DOHH2 (cell line): ENCODE measurements around the gene C11orf42.

Source experiments
- H3F3A ChIP-seq: fragments of 200-600 bp; sonication (generic), shearing (Covaris generic); 2 replicates; pipeline ENCODE4 v1.6.0; 2016; ENCODE audit warnings: antibody characterized with exemption, mild to moderate bottlenecking; ENCODE audit not compliant: control insufficient read depth, insufficient read depth
- H3K27ac ChIP-seq: fragments of 200-600 bp; sonication (generic); 2 replicates; pipeline ENCODE4 v1.5.1; 2014; ENCODE audit warnings: low read depth, mild to moderate bottlenecking, low read length, moderate library complexity
- H3K27me3 ChIP-seq: fragments of 200-600 bp; sonication (generic); 2 replicates; pipeline ENCODE4 v1.6.1; 2014; ENCODE audit warnings: mild to moderate bottlenecking, low read length, mixed read lengths; ENCODE audit not compliant: control insufficient read depth
- H3K36me3 ChIP-seq: fragments of 200-600 bp; sonication (generic); 2 replicates; pipeline ENCODE4 v1.6.1; 2014; ENCODE audit warnings: mild to moderate bottlenecking, low read length, moderate library complexity, mixed read lengths; ENCODE audit not compliant: control insufficient read depth
- H3K4me1 ChIP-seq: fragments of 200-600 bp; sonication (generic); 2 replicates; pipeline ENCODE4 v1.6.1; 2014; ENCODE audit warnings: mild to moderate bottlenecking, low read length, mixed read lengths; ENCODE audit not compliant: control insufficient read depth
- H3K4me2 ChIP-seq: fragments of 200-600 bp; sonication (generic); 2 replicates; pipeline ENCODE4 v1.6.0; 2014; ENCODE audit warnings: mild to moderate bottlenecking, low read length, moderate library complexity
- H3K4me3 ChIP-seq: fragments of 200-600 bp; sonication (generic); 2 replicates; pipeline ENCODE4 v1.5.1; 2014; ENCODE audit warnings: mild to moderate bottlenecking, low read length, mixed read lengths
- H3K79me2 ChIP-seq: fragments of 200-600 bp; sonication (generic); 2 replicates; pipeline ENCODE4 v1.6.1; 2014; ENCODE audit warnings: mild to moderate bottlenecking, low read length, mixed read lengths; ENCODE audit not compliant: control insufficient read depth
- H3K9me2 ChIP-seq: fragments of 200-600 bp; sonication (generic); replicated peaks from 2 replicates; pipeline ENCODE4 v1.6.1; 2014; ENCODE audit warnings: mild to moderate bottlenecking, low read length, mixed read lengths; ENCODE audit not compliant: control insufficient read depth
- H3K9me3 ChIP-seq: fragments of 200-600 bp; sonication (generic); 2 replicates; pipeline ENCODE4 v1.6.1; 2014; ENCODE audit warnings: antibody characterized with exemption, low read length, mixed read lengths; ENCODE audit not compliant: control insufficient read depth, insufficient read depth
- H4K20me1 ChIP-seq: fragments of 200-600 bp; sonication (generic); 2 replicates; pipeline ENCODE4 v1.6.0; 2014; ENCODE audit warnings: low read depth, mild to moderate bottlenecking, antibody characterized with exemption, low read length, moderate library complexity; ENCODE audit not compliant: control insufficient read depth, insufficient read depth
- CTCF ChIP-seq: fragments of 200-600 bp; sonication (generic); IDR thresholded peaks from one replicate; pipeline ENCODE4 v1.5.1; 2014; ENCODE audit warnings: antibody characterized with exemption, mild to moderate bottlenecking, low read depth, low read length; ENCODE audit not compliant: poor library complexity, severe bottlenecking
- EZH2phosphoT487 ChIP-seq: fragments of 200-600 bp; sonication (generic); IDR thresholded peaks from 2 replicates; pipeline ENCODE4 v1.6.1; 2017; ENCODE audit warnings: borderline replicate concordance, mild to moderate bottlenecking, antibody characterized with exemption, low read length, moderate library complexity, mixed read lengths

Gene C11orf42

GRCh38 chr11:6228520-6228919, 23.2 kb downstream of the C11orf42 start:
- Histone ChIP-seq H3K4me2 (no peak overlapping the region), H3K36me3 (peaks cover 9% of the 10 kb centered on the region; the same call in 1 of the 2 replicates), H3K79me2 (peaks cover 76% of the 10 kb centered on the region), H3K9me3 (no peaks in the 10 kb centered on the region), H3K9me2 (no peaks in the 10 kb centered on the region), H3F3A (no peaks in the 10 kb centered on the region), H4K20me1 (peaks cover 5% of the 10 kb centered on the region; the same call in 1 of the 2 replicates), H3K4me3 (no peak overlapping the region), H3K27ac (no peak overlapping the region), H3K27me3 (no peaks in the 10 kb centered on the region), H3K4me1 (peaks cover 16% of the 10 kb centered on the region)
- TF ChIP-seq CTCF (no peak), EZH2phosphoT487 (no peak)

GRCh38 chr11:6229911-6230310, 24.6 kb downstream of the C11orf42 start:
- no peak overlapping the region for H3K4me2 ChIP-seq
- no peak overlapping the region for H3K4me3 ChIP-seq
- no peak overlapping the region for H3K27ac ChIP-seq
- H3K4me1 ChIP-seq, result peaks cover 20% of the 10 kb centered on the region
- no peaks in the 10 kb centered on the region for H3K36me3 ChIP-seq
- no peaks in the 10 kb centered on the region for H3K27me3 ChIP-seq
- H3K79me2 ChIP-seq, result peaks cover 85% of the 10 kb centered on the region
- no peaks in the 10 kb centered on the region for H3K9me3 ChIP-seq
- no peaks in the 10 kb centered on the region for H3K9me2 ChIP-seq
- H4K20me1 ChIP-seq, result peaks cover 5% of the 10 kb centered on the region; the same call in 1 of the 2 replicates
- H3F3A ChIP-seq, result no peaks in the 10 kb centered on the region
- no peak for TF ChIP-seq CTCF
- TF ChIP-seq EZH2phosphoT487, result no peak

- H3K4me1 ChIP-seq, result peaks cover 26% of the 10 kb centered on the region
- H3K9me3 ChIP-seq, result no peaks in the 10 kb centered on the region
- TF ChIP-seq CTCF (no peak), EZH2phosphoT487 (no peak)
- H3K27ac ChIP-seq, result no peak overlapping the region
- H3K79me2 ChIP-seq, result peaks cover 59% of the 10 kb centered on the region
- no peaks in the 10 kb centered on the region for H3F3A ChIP-seq
- H3K4me3 ChIP-seq, result no peak overlapping the region; the same call in 1 of the 2 replicates
- H3K9me2 ChIP-seq, result no peaks in the 10 kb centered on the region
- H3K4me2 ChIP-seq, result peak overlapping the region; percentile 88
- H4K20me1 ChIP-seq, result no peaks in the 10 kb centered on the region
- H3K27me3 ChIP-seq, result no peaks in the 10 kb centered on the region
- H3K36me3 ChIP-seq, result no peaks in the 10 kb centered on the region
Observed at GRCh38 chr11:6232899-6233298, 27.5 kb downstream of the C11orf42 start.

GRCh38 chr11:6233984-6234386, 28.6 kb downstream of the C11orf42 start:
- Histone ChIP-seq H3K27me3 (no peaks in the 10 kb centered on the region), H3K9me2 (no peaks in the 10 kb centered on the region), H3K4me3 (peak overlapping the region; percentile 79), H3K36me3 (no peaks in the 10 kb centered on the region), H3K27ac (no peak overlapping the region), H3K4me1 (peaks cover 34% of the 10 kb centered on the region), H4K20me1 (no peaks in the 10 kb centered on the region), H3K79me2 (peaks cover 50% of the 10 kb centered on the region), H3K4me2 (peak overlapping the region; percentile 88), H3K9me3 (no peaks in the 10 kb centered on the region), H3F3A (no peaks in the 10 kb centered on the region)
- TF ChIP-seq EZH2phosphoT487 (no peak), CTCF (no peak)
